ENCODE results near the gene HIPK2.

HIPK2 gene

GRCh38 chr7:139737221-139738100 is 40.3 kb downstream of the HIPK2 start:
- DNase-seq (ENCODE audit: low read depth in 2 of 3, low spot score in 1 of 3), result no peak

- DNase-seq (ENCODE audit: low read depth in 2 of 3, low spot score in 1 of 3), result no peak
Observed at GRCh38 chr7:139735912-139736595, 41.7 kb downstream of the HIPK2 start.

- DNase-seq (ENCODE audit: low read depth in 2 of 3, low spot score in 1 of 3), result no peak
Observed at GRCh38 chr7:139735466-139735865, 42.3 kb downstream of the HIPK2 start.

GRCh38 chr7:139734395-139734794 is 43.4 kb downstream of the HIPK2 start:
- DNase-seq (ENCODE audit: low read depth in 2 of 3, low spot score in 1 of 3), result no peak

- DNase-seq (ENCODE audit: low read depth in 2 of 3, low spot score in 1 of 3), result no peak
Observed at GRCh38 chr7:139733751-139734150, 44.0 kb downstream of the HIPK2 start.

- DNase-seq (ENCODE audit: low read depth in 2 of 3, low spot score in 1 of 3), result no peak
Observed at GRCh38 chr7:139732471-139733167, 45.2 kb downstream of the HIPK2 start.

- DNase-seq (ENCODE audit: low read depth in 2 of 3, low spot score in 1 of 3), result no peak
Observed at GRCh38 chr7:139731802-139732470, 45.9 kb downstream of the HIPK2 start.

- DNase-seq (ENCODE audit: low read depth in 2 of 3, low spot score in 1 of 3), result no peak
Observed at GRCh38 chr7:139730746-139731612, 46.8 kb downstream of the HIPK2 start.

- DNase-seq (ENCODE audit: low read depth in 2 of 3, low spot score in 1 of 3), result no peak
Observed at GRCh38 chr7:139728203-139728602, 49.6 kb downstream of the HIPK2 start.

- no peak for DNase-seq (ENCODE audit: low read depth in 2 of 3, low spot score in 1 of 3)
Observed at GRCh38 chr7:139727151-139727705, 50.6 kb downstream of the HIPK2 start.

GRCh38 chr7:139726485-139726869 is 51.3 kb downstream of the HIPK2 start:
- no peak for DNase-seq (ENCODE audit: low read depth in 2 of 3, low spot score in 1 of 3)

- DNase-seq (ENCODE audit: low read depth in 2 of 3, low spot score in 1 of 3), result no peak
Observed at GRCh38 chr7:139725858-139726484, 51.8 kb downstream of the HIPK2 start.

- DNase-seq (ENCODE audit: low read depth in 2 of 3, low spot score in 1 of 3), result no peak
Observed at GRCh38 chr7:139725077-139725476, 52.7 kb downstream of the HIPK2 start.

- no peak for DNase-seq (ENCODE audit: low read depth in 2 of 3, low spot score in 1 of 3)
Observed at GRCh38 chr7:139722604-139723003, 55.2 kb downstream of the HIPK2 start.

GRCh38 chr7:139721821-139722220 is 56.0 kb downstream of the HIPK2 start:
- no peak for DNase-seq (ENCODE audit: low read depth in 2 of 3, low spot score in 1 of 3)

- no peak for DNase-seq (ENCODE audit: low read depth in 2 of 3, low spot score in 1 of 3)
Observed at GRCh38 chr7:139721417-139721816, 56.4 kb downstream of the HIPK2 start.

- no peak for DNase-seq (ENCODE audit: low read depth in 2 of 3, low spot score in 1 of 3)
Observed at GRCh38 chr7:139720705-139721231, 57.0 kb downstream of the HIPK2 start.

GRCh38 chr7:139720186-139720585 is 57.6 kb downstream of the HIPK2 start:
- no peak for DNase-seq (ENCODE audit: low read depth in 2 of 3, low spot score in 1 of 3)

GRCh38 chr7:139718859-139719258 is 58.9 kb downstream of the HIPK2 start:
- no peak for DNase-seq (ENCODE audit: low read depth in 2 of 3, low spot score in 1 of 3)

Measured in stimulated activated CD4-positive, alpha-beta T cell treated with anti-CD3 and anti-CD28 coated beads, Interleukin-12 subunit alpha, Interleukin-12 subunit beta, amount 100 ng/mL, for 48 hours (primary cell).